Activated CD4-positive, alpha-beta memory T cell treated with anti-CD3 and anti-CD28 coated beads, Interleukin-2, amount 10 ng/mL, durations not matched to agents 7 days and 5 days (primary cell): Measurements from ENCODE around the gene ARAF. TPM values are rescaled to one million over a fixed set of nuclear protein-coding genes. Genes with fewer than 3 reads are reported as not detected.

Experiments
- CTCF ChIA-PET: fragments of 350-600 bp; sonication (Branson Sonifier 250); formaldehyde crosslinking; loops from one replicate; lab custom pipeline; 2021; ENCODE audit warnings: antibody characterized with exemption, inconsistent platforms; lab: Charles Lee
- POLR2A ChIA-PET: fragments of 350-600 bp; sonication (Branson Sonifier 250); formaldehyde crosslinking; loops from one replicate; lab custom pipeline; 2021; ENCODE audit warnings: antibody characterized with exemption; lab: Charles Lee
- DNase-seq: peaks from one replicate; pipeline ENCODE4 v3.0.0-alpha.2; 2020
- H3K27ac Mint-ChIP-seq: one replicate; pipeline ENCODE4 v1.8.0; 2021; ENCODE audit warnings: mild to moderate bottlenecking, mixed read lengths
- H3K27me3 Mint-ChIP-seq: one replicate; pipeline ENCODE4 v1.8.0; 2021; ENCODE audit warnings: mixed read lengths
- H3K36me3 Mint-ChIP-seq: one replicate; pipeline ENCODE4 v1.8.0; 2021; ENCODE audit warnings: low read depth, mixed read lengths
- H3K4me1 Mint-ChIP-seq: one replicate; pipeline ENCODE4 v1.8.0; 2021; ENCODE audit warnings: mixed read lengths
- H3K4me3 Mint-ChIP-seq: one replicate; pipeline ENCODE4 v1.8.0; 2021; ENCODE audit warnings: mild to moderate bottlenecking, mixed read lengths
- H3K9me3 Mint-ChIP-seq: one replicate; pipeline ENCODE4 v1.8.0; 2021; ENCODE audit warnings: mixed read lengths
- total RNA-seq, 2 experiments: library from RNA; stranded (reverse); gene quantifications; one replicate each; pipeline ENCODE4 v1.2.3, GENCODE V29; 2021

The ARAF gene
- total RNA-seq, 2 experiments from 2014 or later, result 72.6 to 75.4 TPM

DNA sequence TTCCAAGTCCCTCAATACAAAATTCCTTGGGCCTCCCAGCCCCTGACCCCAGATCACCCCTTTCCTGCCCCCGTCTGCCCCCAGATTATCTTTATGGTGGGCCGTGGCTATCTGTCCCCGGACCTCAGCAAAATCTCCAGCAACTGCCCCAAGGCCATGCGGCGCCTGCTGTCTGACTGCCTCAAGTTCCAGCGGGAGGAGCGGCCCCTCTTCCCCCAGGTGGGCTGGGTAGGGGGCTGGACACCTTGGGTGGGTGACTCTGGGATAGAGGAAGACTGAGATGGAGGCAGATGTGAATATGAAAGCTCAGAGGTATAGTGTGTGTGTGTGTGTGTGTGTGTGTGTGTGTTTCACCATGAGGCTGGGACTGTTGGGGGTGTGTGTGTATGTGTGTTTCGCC is 9.8 kb downstream of the ARAF start:
- no peak for DNase-seq
- Mint-ChIP-seq H3K4me1 (peaks cover 10% of the 10 kb centered on the region), H3K4me3 (no peak overlapping the region), H3K36me3 (peaks cover 42% of the 10 kb centered on the region), H3K9me3 (no peaks in the 10 kb centered on the region), H3K27me3 (no peaks in the 10 kb centered on the region), H3K27ac (no peak overlapping the region)
- ChIA-PET CTCF (no interaction called here), POLR2A (no interaction called here)

- H3K27ac Mint-ChIP-seq, result no peak overlapping the region
- no peaks in the 10 kb centered on the region for H3K9me3 Mint-ChIP-seq
- DNase-seq, result no peak
- peaks cover 8% of the 10 kb centered on the region for H3K4me1 Mint-ChIP-seq
- CTCF ChIA-PET, result no interaction called here
- H3K36me3 Mint-ChIP-seq, result peaks cover 42% of the 10 kb centered on the region
- POLR2A ChIA-PET, result no interaction called here
- no peak overlapping the region for H3K4me3 Mint-ChIP-seq
- H3K27me3 Mint-ChIP-seq, result no peaks in the 10 kb centered on the region
Measured at GRCh38 chrX:47571215-47571614, 10.2 kb downstream of the ARAF start.

DNA sequence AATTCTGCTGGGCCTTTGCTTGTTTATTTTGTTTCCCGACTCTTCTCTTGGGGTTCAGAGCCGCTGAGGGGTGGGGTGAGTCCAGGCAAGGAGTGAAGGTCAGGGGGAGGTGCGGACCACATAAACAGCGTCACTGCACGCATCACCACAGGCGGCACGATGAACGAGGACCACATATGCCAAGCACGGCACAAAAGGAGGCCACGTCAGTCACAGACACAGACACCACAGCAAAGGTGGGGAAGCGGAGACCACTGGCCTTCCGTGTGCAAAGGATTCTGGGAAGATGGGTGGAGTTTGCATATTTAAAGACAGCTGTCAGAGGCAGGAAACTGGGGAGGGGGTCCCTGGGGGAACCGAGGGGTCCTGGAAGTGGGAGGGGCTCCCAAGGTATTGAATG is 10.9 kb downstream of the ARAF start:
- POLR2A ChIA-PET, result no interaction called here
- DNase-seq, result no peak
- H3K9me3 Mint-ChIP-seq, result no peaks in the 10 kb centered on the region
- H3K4me1 Mint-ChIP-seq, result peaks cover 10% of the 10 kb centered on the region
- H3K27me3 Mint-ChIP-seq, result no peaks in the 10 kb centered on the region
- no peak overlapping the region for H3K27ac Mint-ChIP-seq
- H3K36me3 Mint-ChIP-seq, result peaks cover 38% of the 10 kb centered on the region
- H3K4me3 Mint-ChIP-seq, result no peak overlapping the region
- CTCF ChIA-PET, result no interaction called here

DNA sequence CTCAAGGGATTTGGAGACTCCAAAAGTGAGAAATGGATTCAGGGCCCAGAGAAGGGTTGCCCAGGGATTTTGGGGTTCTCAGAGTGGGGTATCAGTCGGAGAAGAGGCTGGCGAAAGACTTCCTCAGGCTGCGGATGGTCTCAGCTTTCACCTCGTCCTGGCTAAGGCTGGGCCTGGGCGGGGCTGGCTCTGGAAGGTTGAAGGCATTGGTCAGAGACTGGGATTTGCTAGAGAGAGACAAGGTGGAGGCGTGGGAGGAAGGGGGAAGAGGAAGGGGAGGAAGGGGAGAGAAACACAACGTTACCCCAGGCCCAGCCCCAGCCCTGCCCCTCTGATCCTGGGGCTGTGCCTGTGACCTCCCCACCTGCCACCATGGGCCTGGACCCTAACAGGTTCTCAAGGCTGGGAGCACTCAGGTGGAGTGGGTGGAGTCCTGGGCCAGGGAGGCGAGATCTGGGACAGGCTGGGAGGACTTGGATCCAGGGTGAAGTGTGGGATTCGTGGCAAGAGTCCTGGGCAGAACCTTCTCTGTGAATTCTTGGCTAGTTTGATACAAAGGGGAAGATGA is 11.9 kb downstream of the ARAF start:
- Mint-ChIP-seq H3K4me3 (no peak overlapping the region), H3K27ac (no peak overlapping the region), H3K27me3 (no peaks in the 10 kb centered on the region), H3K36me3 (peaks cover 35% of the 10 kb centered on the region), H3K9me3 (no peaks in the 10 kb centered on the region), H3K4me1 (peaks cover 11% of the 10 kb centered on the region)
- DNase-seq, result no peak
- ChIA-PET CTCF (no interaction called here), POLR2A (no interaction called here)

DNA sequence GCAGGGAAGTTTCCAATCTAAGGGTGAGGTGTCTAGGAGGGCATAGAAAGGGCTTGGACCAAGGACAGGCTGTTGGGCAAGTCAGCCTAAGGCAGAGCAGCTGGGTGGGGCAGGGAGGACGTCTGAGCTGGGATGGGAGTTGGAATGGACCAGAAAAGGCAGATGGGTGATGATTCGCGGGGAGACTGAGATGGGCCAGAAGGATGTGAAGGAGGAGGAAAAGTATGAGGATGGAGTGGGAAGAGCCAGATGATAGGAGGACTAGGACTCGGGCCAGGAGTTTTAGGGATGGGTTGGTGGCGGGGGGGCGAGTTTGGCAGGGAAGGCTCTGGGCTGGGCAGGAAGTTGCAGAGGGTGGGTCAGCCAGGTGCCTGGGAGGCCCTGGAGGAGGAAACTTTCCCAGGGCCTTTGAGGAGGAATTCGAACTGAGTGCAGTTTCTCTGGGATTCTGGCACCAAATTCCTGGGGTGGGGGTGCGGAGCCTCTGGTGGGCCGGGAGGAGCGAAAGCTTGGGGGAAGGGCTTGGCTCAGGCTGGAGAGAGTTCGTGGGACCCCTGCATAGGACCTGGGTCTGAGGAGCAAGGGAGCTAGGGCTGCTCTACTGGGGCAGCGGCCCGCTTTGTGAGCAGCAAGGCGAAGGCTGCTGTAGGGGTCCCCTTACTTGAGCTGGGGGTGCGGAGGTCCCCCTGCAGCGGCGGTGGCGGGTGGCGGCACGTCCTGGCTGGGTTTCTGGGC is 12.5 kb downstream of the ARAF start:
- Mint-ChIP-seq H3K36me3 (peaks cover 30% of the 10 kb centered on the region), H3K4me1 (peaks cover 16% of the 10 kb centered on the region), H3K9me3 (no peaks in the 10 kb centered on the region), H3K4me3 (no peak overlapping the region), H3K27me3 (no peaks in the 10 kb centered on the region), H3K27ac (no peak overlapping the region)
- DNase-seq, result no peak
- POLR2A ChIA-PET, result no interaction called here
- CTCF ChIA-PET, result no interaction called here

DNA sequence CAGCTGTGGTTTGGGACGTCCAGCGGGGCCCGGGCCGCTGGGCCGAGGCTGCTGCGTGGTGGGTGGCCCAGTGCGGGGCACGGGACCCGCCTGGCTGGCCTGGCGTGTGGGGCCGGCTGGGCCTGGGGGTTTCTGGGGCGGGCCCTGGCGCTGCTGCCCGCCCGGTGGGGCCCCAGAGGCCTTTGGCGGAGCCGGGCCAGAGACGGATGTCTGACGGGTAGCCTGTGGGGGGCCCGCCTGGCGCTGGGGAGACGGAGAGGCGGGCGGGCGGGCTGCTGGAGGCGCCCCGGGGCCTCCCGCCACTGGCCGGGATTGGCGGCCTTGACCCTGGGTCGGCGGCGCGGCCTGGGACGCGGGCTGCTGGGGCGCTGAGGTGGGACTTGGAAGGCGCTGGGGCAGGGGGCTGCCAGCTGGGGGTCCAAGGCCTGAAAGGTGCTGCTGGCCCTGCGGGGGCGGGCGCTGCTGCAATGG is 13.1 kb downstream of the ARAF start:
- Mint-ChIP-seq H3K4me1 (peaks cover 20% of the 10 kb centered on the region), H3K9me3 (no peaks in the 10 kb centered on the region), H3K4me3 (no peak overlapping the region), H3K36me3 (peaks cover 28% of the 10 kb centered on the region), H3K27ac (no peak overlapping the region), H3K27me3 (no peaks in the 10 kb centered on the region)
- DNase-seq, result no peak
- ChIA-PET CTCF (no interaction called here), POLR2A (interaction anchor here (0.7 kb wide), 1 partner anchor 23 kb away, joined by 4 read pairs; no protein-coding TSS in a partner anchor)

GRCh38 chrX:47574547-47575301 is 13.7 kb downstream of the ARAF start:
- H3K9me3 Mint-ChIP-seq, result no peaks in the 10 kb centered on the region
- H3K4me1 Mint-ChIP-seq, result peaks cover 26% of the 10 kb centered on the region
- H3K36me3 Mint-ChIP-seq, result peaks cover 24% of the 10 kb centered on the region
- ChIA-PET POLR2A (interaction anchor here (0.7 kb wide), 1 partner anchor 22 kb away, joined by 4 read pairs; no protein-coding TSS in a partner anchor), CTCF (no interaction called here)
- no peak for DNase-seq
- no peaks in the 10 kb centered on the region for H3K27me3 Mint-ChIP-seq
- no peak overlapping the region for H3K27ac Mint-ChIP-seq
- no peak overlapping the region for H3K4me3 Mint-ChIP-seq

GRCh38 chrX:47576021-47576898 is 15.3 kb downstream of the ARAF start:
- DNase-seq, result no peak
- H3K4me1 Mint-ChIP-seq, result peaks cover 34% of the 10 kb centered on the region

DNA sequence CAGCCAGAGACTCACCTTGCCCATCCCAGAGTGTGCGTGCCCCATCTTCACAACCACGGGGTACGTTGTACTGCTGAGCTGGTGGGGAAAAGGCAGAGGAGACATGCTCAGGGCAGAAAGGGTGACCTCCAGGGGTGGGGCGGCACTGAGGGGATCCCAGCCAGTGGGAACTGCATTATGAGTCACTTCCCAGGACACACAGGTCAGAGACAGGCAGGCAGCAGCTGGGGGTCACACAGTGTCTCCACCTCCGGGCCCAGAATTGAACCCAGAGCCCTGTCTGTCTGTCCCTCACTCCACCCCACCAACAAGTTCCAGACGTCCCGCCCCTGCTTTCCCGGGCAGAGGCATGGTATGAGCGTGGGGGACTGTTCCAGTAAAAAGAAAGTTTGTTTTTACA is 16.4 kb downstream of the ARAF start:
- DNase-seq, result no peak
- Mint-ChIP-seq H3K27ac (no peak overlapping the region), H3K4me3 (no peak overlapping the region), H3K27me3 (peaks cover 2% of the 10 kb centered on the region), H3K4me1 (peaks cover 41% of the 10 kb centered on the region), H3K36me3 (no peaks in the 10 kb centered on the region), H3K9me3 (no peaks in the 10 kb centered on the region)
- ChIA-PET CTCF (no interaction called here), POLR2A (no interaction called here)

More at GRCh38 chrX:47576021-47576898, 15.3 kb downstream of the ARAF start:
- no peak overlapping the region for H3K27ac Mint-ChIP-seq
- ChIA-PET CTCF (no interaction called here), POLR2A (no interaction called here)
- H3K4me3 Mint-ChIP-seq, result no peak overlapping the region
- no peaks in the 10 kb centered on the region for H3K9me3 Mint-ChIP-seq
- H3K27me3 Mint-ChIP-seq, result peaks cover 2% of the 10 kb centered on the region
- H3K36me3 Mint-ChIP-seq, result peaks cover 11% of the 10 kb centered on the region

DNA sequence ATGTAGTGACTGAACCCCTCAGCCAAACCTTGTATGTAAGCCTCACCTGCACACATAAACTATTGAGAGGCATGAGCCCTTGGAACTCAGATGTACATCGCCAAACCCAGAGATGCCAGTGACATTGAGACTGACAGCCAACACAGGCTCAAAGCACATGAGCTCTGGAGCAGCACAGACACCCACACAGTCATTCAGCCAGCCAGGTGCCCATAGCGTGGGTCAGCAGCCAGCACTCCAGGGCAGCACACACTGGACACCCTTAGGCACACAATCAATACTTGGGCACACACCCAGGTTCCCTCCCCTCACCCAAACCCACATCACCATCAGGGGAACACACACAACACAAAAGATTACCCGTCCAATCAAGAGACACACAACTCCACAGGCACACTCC is 16.9 kb downstream of the ARAF start:
- Mint-ChIP-seq H3K27ac (no peak overlapping the region), H3K9me3 (no peaks in the 10 kb centered on the region), H3K36me3 (no peaks in the 10 kb centered on the region), H3K27me3 (peaks cover 2% of the 10 kb centered on the region), H3K4me1 (peaks cover 42% of the 10 kb centered on the region), H3K4me3 (no peak overlapping the region)
- ChIA-PET POLR2A (no interaction called here), CTCF (no interaction called here)
- DNase-seq, result no peak

DNA sequence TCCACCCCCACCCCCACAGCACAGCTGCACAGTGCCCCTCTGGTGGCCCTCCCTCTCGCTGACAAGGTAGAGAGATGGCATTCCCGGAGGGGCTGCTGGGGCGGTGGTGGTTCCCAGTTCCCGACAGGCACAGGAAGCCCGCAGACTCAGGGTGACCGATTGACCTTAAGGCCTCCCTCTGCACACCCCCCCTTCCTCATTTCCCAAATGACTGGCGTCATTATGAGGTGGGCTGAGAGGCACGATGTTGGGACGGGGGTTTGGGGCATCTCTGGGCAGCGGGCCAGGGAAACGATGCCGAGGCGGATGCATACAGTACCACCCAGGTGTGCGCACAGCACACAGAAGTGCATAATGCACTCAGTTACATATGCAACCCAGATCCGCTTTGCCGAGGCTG is 17.7 kb downstream of the ARAF start:
- no peaks in the 10 kb centered on the region for H3K9me3 Mint-ChIP-seq
- H3K27me3 Mint-ChIP-seq, result peaks cover 2% of the 10 kb centered on the region
- peaks cover 42% of the 10 kb centered on the region for H3K4me1 Mint-ChIP-seq
- no peak for DNase-seq
- no peak overlapping the region for H3K27ac Mint-ChIP-seq
- ChIA-PET CTCF (no interaction called here), POLR2A (no interaction called here)
- H3K36me3 Mint-ChIP-seq, result peaks cover 4% of the 10 kb centered on the region
- H3K4me3 Mint-ChIP-seq, result no peak overlapping the region

DNA sequence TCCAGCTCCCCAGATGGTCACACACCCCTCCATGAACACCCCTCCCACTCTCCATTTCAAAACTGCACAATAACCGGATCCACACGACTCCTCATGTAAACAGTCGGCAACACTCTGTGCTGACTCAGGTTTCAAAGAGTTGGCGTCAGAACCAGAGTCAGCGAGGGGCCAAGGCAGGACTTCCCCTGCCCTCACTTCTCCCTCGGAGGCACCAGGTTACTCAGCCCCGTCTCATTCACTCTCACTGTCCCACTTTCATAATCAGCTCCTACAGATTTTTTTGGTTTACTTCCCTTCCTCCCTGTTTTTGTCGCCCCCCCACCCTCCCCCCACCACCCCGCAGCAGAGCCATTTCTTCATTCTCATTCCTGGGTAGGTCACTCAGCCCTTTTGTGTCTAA is 18.5 kb downstream of the ARAF start:
- ChIA-PET POLR2A (interaction anchor here (0.8 kb wide), 1 partner anchor 17 kb away, joined by 3 read pairs; no protein-coding TSS in a partner anchor), CTCF (no interaction called here)
- Mint-ChIP-seq H3K4me1 (peaks cover 47% of the 10 kb centered on the region), H3K9me3 (no peaks in the 10 kb centered on the region), H3K27me3 (peaks cover 2% of the 10 kb centered on the region), H3K4me3 (no peak overlapping the region), H3K36me3 (peaks cover 8% of the 10 kb centered on the region), H3K27ac (peak overlapping the region; percentile 5)
- DNase-seq, result peak; percentile 44
